Spleen (tissue), 11 donors: ENCODE measurements around the gene RTN4R. TPM values are rescaled to one million over a fixed set of nuclear protein-coding genes. Genes with fewer than 3 reads are reported as not detected.
"Not testable (repeated sequence)": the region's sequence is repeated elsewhere in the genome, so short reads cannot be mapped to it uniquely, and the experiment has no call there.

Source experiments
- DNase-seq: peaks from one replicate; pipeline ENCODE4 v3.0.0-alpha.2; 2020
- H3K27ac ChIP-seq, 8 donors: fragments of 200-600 bp; sonication (generic) in 7 of 8; 1 replicate in 4 of 8; 2 replicates in 4 of 8; pipeline versions ENCODE4 v1.5.0 to v1.8.0; 2016 to 2021; ENCODE audit warnings: inconsistent platforms in 4 of 8, mild to moderate bottlenecking in 4 of 8, moderate library complexity in 1 of 8
- H3K27me3 ChIP-seq, 7 donors: fragments of 200-600 bp; sonication (generic) in 6 of 7; replicated peaks in 1 of 7; 1 replicate in 4 of 7; 2 replicates in 3 of 7; pipeline versions ENCODE4 v1.5.0 to v1.8.0; 2016 to 2021; ENCODE audit warnings: inconsistent platforms in 3 of 7, mild to moderate bottlenecking in 1 of 7
- H3K36me3 ChIP-seq, 6 donors: fragments of 200-600 bp; sonication (generic) in 5 of 6; 1 replicate in 4 of 6; 2 replicates in 2 of 6; pipeline versions ENCODE4 v1.5.0 to v1.8.0; 2016 to 2021; ENCODE audit warnings: inconsistent platforms in 2 of 6
- H3K4me1 ChIP-seq, 6 donors: fragments of 200-600 bp; sonication (generic) in 5 of 6; 1 replicate in 3 of 6; 2 replicates in 3 of 6; pipeline versions ENCODE4 v1.5.0 to v1.8.0; 2016 to 2021; ENCODE audit warnings: inconsistent platforms in 3 of 6
- H3K4me3 ChIP-seq, 8 donors: fragments of 200-600 bp; sonication (generic) in 7 of 8; 1 replicate in 4 of 8; 2 replicates in 4 of 8; pipeline versions ENCODE4 v1.5.0 to v1.8.0; 2016 to 2021; ENCODE audit warnings: inconsistent platforms in 4 of 8, mild to moderate bottlenecking in 4 of 8, moderate library complexity in 2 of 8
- H3K9me3 ChIP-seq, 8 donors: fragments of 200-600 bp; sonication (generic) in 7 of 8; 1 replicate in 4 of 8; 2 replicates in 4 of 8; pipeline versions ENCODE4 v1.5.0 to v1.8.0; 2016 to 2021; ENCODE audit warnings: inconsistent platforms in 4 of 8
- CTCF ChIP-seq, 11 experiments: fragments of 200-600 bp in 7 of 11; fragments of 450-650 bp in 4 of 11; sonication (generic) in 4 of 11; IDR thresholded peaks in 8 of 11; conservative IDR thresholded peaks in 3 of 11; 1 replicate in 7 of 11; 2 replicates in 4 of 11; pipeline versions ENCODE4 v1.4.0 to v1.8.0; 2016 to 2021; ENCODE audit warnings: antibody characterized with exemption in 11 of 11, inconsistent platforms in 4 of 11, mild to moderate bottlenecking in 1 of 11
- POLR2A ChIP-seq, 3 donors: fragments of 450-650 bp; IDR thresholded peaks; one replicate each; pipeline ENCODE4 v1.5.1; 2017; ENCODE audit warnings: antibody characterized with exemption in 3 of 3, mild to moderate bottlenecking in 1 of 3
- POLR2AphosphoS5 ChIP-seq, 3 donors: sonication (generic); formaldehyde crosslinking; IDR thresholded peaks; one replicate each; pipeline ENCODE4 v1.5.1; 2017; ENCODE audit warnings: antibody characterized with exemption in 3 of 3
- WGBS, 5 donors: extraction: QIAGEN DNeasy Blood & Tissue Kit in 3 of 5; methylation state at CpG; one replicate each; pipeline versions ENCODE4 v1.1.5 to v1.1.7; 2013 to 2018; 5-methylcytosine and 5-hydroxymethylcytosine counted together
- intact Hi-C: fragments of 100-400 bp; cut with DNase I; formaldehyde crosslinking; loops from one replicate; pipeline ENCODE4 v1.15.0; 2023; ENCODE audit warnings: low total_unique reads
- polyA plus RNA-seq, 3 donors: library from polyadenylated mRNA; stranded (reverse); fragments of 200-250 nt; gene quantifications; one replicate each; pipeline ENCODE4 v1.2.1, GENCODE V29; 2013
- total RNA-seq, 7 donors: library from RNA; depleted of rRNA in 3 of 7; stranded (reverse); fragments of >200 nt in 3 of 7; fragmentation: NEBNext Ultra II Directional in 4 of 7; extraction: Animal tissue kit (Norgen Biotek cat#: 25700) in 4 of 7; gene quantifications; one replicate each; pipeline versions ENCODE4 v1.1.0 to v1.2.1, GENCODE V29; 2016 to 2021
- donor health status: healthy with polysubstance abuse.
- donor health status: DM: no; HTN: no; CAD: no; lungs with moderate emphysema.
- donor health status: DM: no; HTN: no; CAD: no.
- donor health status: Bipolar disorder and iron deficiency.
- donor health status: healthy.
- donor health status: DM: no; HTN: no; CAD: no.
- donor health status: DM: yes; HTN: yes; CAD: no.

RTN4R gene
- total and polyA plus RNA-seq, 10 donors: 1.5 to 11.8 (median 6.1) TPM

- DNase-seq: no peak
- 76 to 87% (median 81%) methylated on average over 7 to 10 of the region's 10 CpGs for WGBS, 5 donors
- TF ChIP-seq CTCF (IDR thresholded peaks at IDR 0.05 in 8 of 11, conservative IDR thresholded peaks at IDR 0.05 in 3 of 11) (no peak), POLR2AphosphoS5 (IDR thresholded peaks at IDR 0.05) (no peak), POLR2A (IDR thresholded peaks at IDR 0.05) (no peak)
- Histone ChIP-seq H3K27ac (no peak overlapping the region), H3K4me3 (no peak overlapping the region), H3K36me3 (no peaks in the 10 kb centered on the region), H3K27me3 (peaks cover 0 to 4% (median 0%) of the 10 kb centered on the region in 7 donors), H3K9me3 (no peaks in the 10 kb centered on the region), H3K4me1 (no peaks in the 10 kb centered on the region)
- intact Hi-C loops: no loop called here
Measured at GRCh38 chr22:20290045-20290392, 21.9 kb upstream of the RTN4R start.

GRCh38 chr22:20289182-20290044 is 21.3 kb upstream of the RTN4R start:
- DNase-seq, H3K4me1 ChIP-seq, H3K27me3 ChIP-seq, H3K4me3 ChIP-seq, H3K36me3 ChIP-seq, H3K27ac ChIP-seq, intact Hi-C loops, H3K9me3 ChIP-seq: not testable (repeated sequence)
- 82 to 89% (median 85%) methylated on average over 19 to 22 of the region's 23 CpGs for WGBS, 5 donors

- intact Hi-C loops, H3K4me1 ChIP-seq, H3K27ac ChIP-seq, H3K27me3 ChIP-seq, DNase-seq, H3K9me3 ChIP-seq, H3K4me3 ChIP-seq, H3K36me3 ChIP-seq: not testable (repeated sequence)
- 59 to 67% (median 62%) methylated on average over 7 to 19 of the region's 20 CpGs for WGBS, 5 donors
Measured at GRCh38 chr22:20286784-20287423, 18.8 kb upstream of the RTN4R start.

GRCh38 chr22:20286312-20286660 is 18.2 kb upstream of the RTN4R start:
- H3K36me3 ChIP-seq, H3K27me3 ChIP-seq, H3K4me3 ChIP-seq, H3K9me3 ChIP-seq, H3K4me1 ChIP-seq, DNase-seq, H3K27ac ChIP-seq, intact Hi-C loops: not testable (repeated sequence)
- 28 to 41% (median 34%) methylated on average over 4 to 8 of the region's 8 CpGs for WGBS, 5 donors

- not testable (repeated sequence) for H3K4me1 ChIP-seq, H3K27ac ChIP-seq, H3K9me3 ChIP-seq, H3K36me3 ChIP-seq, H3K27me3 ChIP-seq, H3K4me3 ChIP-seq
- 14 to 46% (median 27%) methylated on average over 6 to 11 of the region's 12 CpGs for WGBS, 5 donors
- intact Hi-C loops: loop anchor here (2.0 kb wide), 1 partner anchor 129 kb away; no protein-coding TSS in a partner anchor
- peak; percentile 94 for DNase-seq
- peak; percentile 37 to 97 (median 87) for TF ChIP-seq CTCF (IDR thresholded peaks at IDR 0.05 in 8 of 11, conservative IDR thresholded peaks at IDR 0.05 in 3 of 11)
Measured at GRCh38 chr22:20285473-20286311, 17.6 kb upstream of the RTN4R start.
